IMR-90 (cell line): ENCODE results near the gene NOL9. TPM values are rescaled to one million over a fixed set of nuclear protein-coding genes. Genes with fewer than 3 reads are reported as not detected.

Experiments used
- ATAC-seq: fragments of 200-7000 bp; cut with Tn5 transposase; 2 replicates; pipeline ENCODE4 v1.9.1; 2020; ENCODE audit warnings: low read depth, mild to moderate bottlenecking, moderate library complexity
- BruUV-seq: library from RNA; stranded (reverse); fragments of 400-500 nt; replicated peaks from 2 replicates; lab custom pipeline; 2021; lab: Mats Ljungman, UMichigan
- CTCF ChIA-PET: fragments of 300-600 bp; formaldehyde crosslinking; extraction: SDS; loops from one replicate; lab custom pipeline; 2021; ENCODE audit warnings: antibody characterized with exemption; lab: Yijun Ruan, JAX
- POLR2A ChIA-PET: fragments of 300-600 bp; sonication (Branson Sonifier 250); formaldehyde crosslinking; loops from one replicate; lab custom pipeline; 2022; ENCODE audit warnings: antibody characterized with exemption; ENCODE audit not compliant: unreplicated experiment; lab: Charles Lee
- DNase-seq: peaks from one replicate; pipeline ENCODE4 v3.0.0; 2013
- H2AFZ ChIP-seq: replicated peaks from 2 replicates; pipeline ENCODE3; 2013; ENCODE audit warnings: low read length, mild to moderate bottlenecking; ENCODE audit not compliant: poor library complexity
- H2AK5ac ChIP-seq: 2 replicates; pipeline ENCODE4 v1.6.1; 2013; ENCODE audit warnings: low read depth, low read length, inconsistent platforms
- H2AK9ac ChIP-seq: replicated peaks from 2 replicates; pipeline ENCODE3; 2013; ENCODE audit warnings: mild to moderate bottlenecking, low read depth, low read length, moderate library complexity; ENCODE audit not compliant: poor library complexity
- H2BK120ac ChIP-seq: 2 replicates; pipeline ENCODE4 v1.6.1; 2013; ENCODE audit warnings: low read depth, low read length, inconsistent platforms
- H2BK15ac ChIP-seq: 3 replicates; pipeline ENCODE4 v1.6.1; 2013; ENCODE audit warnings: low read depth, low read length, inconsistent platforms
- H2BK20ac ChIP-seq: 2 replicates; pipeline ENCODE4 v1.6.1; 2013; ENCODE audit warnings: low read depth, mild to moderate bottlenecking, inconsistent platforms, low read length, moderate library complexity
- H2BK5ac ChIP-seq: 2 replicates; pipeline ENCODE4 v1.6.1; 2013; ENCODE audit warnings: mild to moderate bottlenecking, low read depth, low read length, inconsistent platforms; ENCODE audit not compliant: poor library complexity, severe bottlenecking
- H3K14ac ChIP-seq: replicated peaks from 2 replicates; pipeline ENCODE4 v1.6.1; 2013; ENCODE audit warnings: low read depth, low read length, inconsistent platforms
- H3K18ac ChIP-seq: 2 replicates; pipeline ENCODE4 v1.6.1; 2013; ENCODE audit warnings: low read depth, low read length, control low read depth
- H3K23ac ChIP-seq: 2 replicates; pipeline ENCODE4 v1.6.1; 2013; ENCODE audit warnings: low read depth, low read length, inconsistent platforms
- H3K27ac ChIP-seq: 2 replicates; pipeline ENCODE4 v1.5.1; 2013; ENCODE audit warnings: mild to moderate bottlenecking, control low read depth, low read length; ENCODE audit not compliant: insufficient read depth
- H3K27me3 ChIP-seq: 2 replicates; pipeline ENCODE4 v1.6.1; 2013; ENCODE audit warnings: low read length; ENCODE audit not compliant: control insufficient read depth, insufficient read depth
- H3K36me3 ChIP-seq: 2 replicates; pipeline ENCODE4 v1.6.1; 2013; ENCODE audit warnings: low read length, mixed read lengths; ENCODE audit not compliant: control insufficient read depth, insufficient read depth
- H3K4ac ChIP-seq: 2 replicates; pipeline ENCODE4 v1.6.1; 2013; ENCODE audit warnings: low read depth, low read length, inconsistent platforms
- H3K4me1 ChIP-seq: 2 replicates; pipeline ENCODE4 v1.6.1; 2013; ENCODE audit warnings: low read length, mixed read lengths; ENCODE audit not compliant: control insufficient read depth, insufficient read depth
- H3K4me2 ChIP-seq: 2 replicates; pipeline ENCODE4 v1.6.1; 2013; ENCODE audit warnings: low read depth, mild to moderate bottlenecking, control low read depth, low read length, moderate library complexity
- H3K4me3 ChIP-seq: 2 replicates; pipeline ENCODE4 v1.5.1; 2013; ENCODE audit warnings: low read depth, mild to moderate bottlenecking, control low read depth, low read length, moderate library complexity; ENCODE audit not compliant: insufficient read depth
- H3K56ac ChIP-seq: 2 replicates; pipeline ENCODE4 v1.6.1; 2013; ENCODE audit warnings: low read length, inconsistent platforms; ENCODE audit not compliant: insufficient read depth; ENCODE audit errors: extremely low read depth
- H3K79me1 ChIP-seq, 2 experiments: 2 replicates each; pipeline ENCODE4 v1.6.1; 2013; ENCODE audit warnings: low read length in 2 of 2, inconsistent platforms in 1 of 2, low read depth in 1 of 2
- H3K9ac ChIP-seq: 2 replicates; pipeline ENCODE4 v1.6.1; 2013; ENCODE audit warnings: low read depth, low read length, control low read depth
- H3K9me1 ChIP-seq: 2 replicates; pipeline ENCODE4 v1.6.1; 2013; ENCODE audit warnings: low read length, inconsistent platforms; ENCODE audit not compliant: insufficient read depth
- H3K9me3 ChIP-seq: 2 replicates; pipeline ENCODE4 v1.6.1; 2013; ENCODE audit warnings: low read length; ENCODE audit not compliant: control insufficient read depth, insufficient read depth
- H4K20me1 ChIP-seq: 2 replicates; pipeline ENCODE4 v1.6.1; 2013; ENCODE audit warnings: low read length, inconsistent platforms; ENCODE audit not compliant: insufficient read depth
- H4K5ac ChIP-seq: 2 replicates; pipeline ENCODE4 v1.6.1; 2013; ENCODE audit warnings: mild to moderate bottlenecking, low read depth, low read length, control low read depth
- H4K8ac ChIP-seq, 2 experiments: 2 replicates each; pipeline ENCODE4 v1.6.1; 2013; ENCODE audit warnings: low read depth in 2 of 2, low read length in 2 of 2, control low read depth in 1 of 2, inconsistent platforms in 1 of 2
- H4K91ac ChIP-seq: 2 replicates; pipeline ENCODE4 v1.6.1; 2013; ENCODE audit warnings: low read depth, low read length, inconsistent platforms; ENCODE audit not compliant: insufficient read depth
- BHLHE40 ChIP-seq: fragments of 150-350 bp; IDR thresholded peaks from 2 replicates; pipeline ENCODE4 v1.6.1; 2016; ENCODE audit warnings: mild to moderate bottlenecking, low read depth, low read length
- CEBPB ChIP-seq: IDR thresholded peaks from 2 replicates; pipeline ENCODE4 v1.6.1; 2012; ENCODE audit warnings: low read depth, low read length, improper control_type of control experiment
- CHD1 ChIP-seq: IDR thresholded peaks from 2 replicates; pipeline ENCODE4 v1.6.1; 2012; ENCODE audit warnings: low read depth, low read length, improper control_type of control experiment
- FOS ChIP-seq: fragments of 150-350 bp; IDR thresholded peaks from 2 replicates; pipeline ENCODE4 v1.6.1; 2016; ENCODE audit warnings: low read depth, low read length
- MAFK ChIP-seq: IDR thresholded peaks from 2 replicates; pipeline ENCODE4 v1.6.1; 2012; ENCODE audit warnings: low read depth, low read length, improper control_type of control experiment
- MAZ ChIP-seq: IDR thresholded peaks from 2 replicates; pipeline ENCODE4 v1.6.1; 2012; ENCODE audit warnings: low read depth, mild to moderate bottlenecking, low read length, improper control_type of control experiment, moderate library complexity, borderline replicate concordance
- MXI1 ChIP-seq: IDR thresholded peaks from 2 replicates; pipeline ENCODE4 v1.6.1; 2012; ENCODE audit warnings: low read depth, mild to moderate bottlenecking, low read length, moderate library complexity, borderline replicate concordance
- NFE2L2 ChIP-seq: fragments of 150-350 bp; IDR thresholded peaks from 2 replicates; pipeline ENCODE4 v1.6.1; 2016; ENCODE audit warnings: low read depth, mild to moderate bottlenecking, low read length
- POLR2A ChIP-seq: IDR thresholded peaks from 2 replicates; pipeline ENCODE4 v1.6.1; 2012; ENCODE audit warnings: mild to moderate bottlenecking, low read depth, low read length
- RAD21 ChIP-seq: IDR thresholded peaks from 2 replicates; pipeline ENCODE4 v1.6.1; 2012; ENCODE audit warnings: low read length, improper control_type of control experiment
- RCOR1 ChIP-seq: IDR thresholded peaks from 2 replicates; pipeline ENCODE4 v1.6.1; 2012; ENCODE audit warnings: mild to moderate bottlenecking, low read length, improper control_type of control experiment; ENCODE audit not compliant: insufficient replicate concordance
- RFX5 ChIP-seq: IDR thresholded peaks from 2 replicates; pipeline ENCODE4 v1.8.0; 2012; ENCODE audit warnings: low read depth, mild to moderate bottlenecking, low read length, moderate library complexity
- WGBS, 2 experiments: methylation state at CpG; one replicate each; pipeline versions ENCODE4 v1.1.5 to v1.1.7; 2013; ENCODE audit warnings: missing lambda C conversion rate in 2 of 2; ENCODE audit not compliant: insufficient read length in 1 of 2; ENCODE audit errors: extremely low coverage in 2 of 2; 5-methylcytosine and 5-hydroxymethylcytosine counted together
- dilution Hi-C: fragments of 300-500 bp; cut with HindIII; formaldehyde crosslinking; loops from one replicate; pipeline ENCODE4 v1.14.3; 2018; ENCODE audit warnings: low sequenced_read_pairs; ENCODE audit not compliant: unreplicated experiment
- in situ Hi-C: fragments of 300-500 bp; cut with MboI; formaldehyde crosslinking; loops from 3 replicates; pipeline ENCODE4 v1.14.3; 2019; ENCODE audit warnings: low sequenced_read_pairs, inconsistent platforms, mixed read lengths
- intact Hi-C: fragments of 100-400 bp; cut with micrococcal nuclease; formaldehyde crosslinking; loops from 2 replicates; pipeline ENCODE4 v1.10.0; 2022
- polyA plus RNA-seq, 3 experiments: library from polyadenylated mRNA; depleted of rRNA; stranded (reverse); fragments of >200 nt; gene quantifications; 2 replicates each; pipeline ENCODE4 v1.2.3, GENCODE V29; 2012; ENCODE audit warnings: low replicate concordance in 1 of 3
- total RNA-seq: library from RNA; depleted of rRNA; stranded (reverse); fragments of >200 nt; gene quantifications from 2 replicates; pipeline ENCODE4 v1.2.3, GENCODE V29; 2012
- TF ChIP-seq, protein P1 (sequence below): conservative IDR thresholded peaks from 2 replicates; pipeline ENCODE4 v1.5.1; 2012; ENCODE audit warnings: mild to moderate bottlenecking, low read depth, low read length, improper control_type of control experiment
- TF ChIP-seq, protein P2 (sequence below): fragments of 150-350 bp; IDR thresholded peaks from 2 replicates; pipeline ENCODE4 v1.6.1; 2016; ENCODE audit warnings: low read depth, mild to moderate bottlenecking, low read length, moderate library complexity, borderline replicate concordance
- TF ChIP-seq, protein P3 (sequence below): fragments of 150-350 bp; IDR thresholded peaks from 2 replicates; pipeline ENCODE4 v1.6.1; 2017; ENCODE audit warnings: mild to moderate bottlenecking, antibody characterized with exemption, low read length, low read depth

NOL9 gene
- total and polyA plus RNA-seq, 2 of the 4 experiments (the other 2 are of a cell fraction) = 13.0 to 19.2 TPM

DNA sequence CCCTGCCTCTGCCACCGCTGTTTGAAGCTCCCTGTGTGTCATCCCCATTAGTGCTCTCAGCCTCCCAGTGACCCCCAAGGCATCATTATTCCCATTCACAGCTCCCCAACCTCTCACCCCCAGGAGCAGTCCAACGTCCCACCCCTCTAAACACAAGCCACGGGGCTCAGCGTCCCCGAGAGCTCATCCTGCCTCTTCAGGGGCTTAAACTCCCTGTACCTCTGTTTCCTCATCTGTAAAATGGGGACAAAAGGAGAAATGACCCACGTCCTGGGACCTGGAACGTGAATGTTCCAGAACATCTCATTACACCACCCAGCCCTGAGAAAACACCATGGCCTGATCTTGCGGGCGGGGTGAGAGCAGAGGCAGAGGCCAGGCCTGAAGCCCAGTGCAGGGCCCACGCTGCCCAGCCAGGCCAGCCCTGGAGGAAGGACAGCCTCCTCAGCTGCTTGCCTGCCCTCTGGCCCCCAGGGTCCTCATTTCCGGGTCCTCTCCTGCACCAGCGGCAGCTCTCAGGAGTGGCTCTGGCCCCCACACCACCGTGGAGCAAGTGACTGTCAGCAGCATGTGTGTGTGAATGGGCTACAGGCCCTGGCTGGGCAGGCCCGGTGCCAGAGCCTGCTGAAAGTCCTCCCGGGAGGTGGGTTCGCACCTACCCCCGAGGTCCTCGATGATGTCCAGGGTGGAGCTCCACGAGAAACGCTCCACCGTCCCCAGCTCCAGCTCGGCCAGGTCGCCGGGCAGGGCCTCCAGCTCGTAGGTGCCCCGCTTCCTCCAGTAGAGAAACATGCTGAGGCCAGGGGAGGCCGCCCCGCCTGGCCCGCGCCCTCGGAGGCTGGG is 48.7 kb downstream of the NOL9 start:
- Histone ChIP-seq H2AFZ (no peak overlapping the region), H2AK9ac (no peak overlapping the region), H4K20me1 (no peaks in the 10 kb centered on the region), H2BK5ac (no peak overlapping the region), H2BK20ac (no peak overlapping the region), H3K23ac (no peak overlapping the region), H3K56ac (no peak overlapping the region), H3K4me1 (no peaks in the 10 kb centered on the region; the same call in 1 of the 2 replicates), H4K5ac (no peak overlapping the region), H3K9me3 (no peaks in the 10 kb centered on the region), H3K9me1 (no peaks in the 10 kb centered on the region), H4K91ac (no peak overlapping the region), H3K4me2 (no peak overlapping the region), H3K9ac (no peak overlapping the region), H2AK5ac (no peak overlapping the region), H3K4ac (no peak overlapping the region), H4K8ac (no peak overlapping the region), H3K27me3 (peaks cover 11% of the 10 kb centered on the region), H3K18ac (no peak overlapping the region), H3K79me1 (no peaks in the 10 kb centered on the region), H3K27ac (no peak overlapping the region), H2BK120ac (no peak overlapping the region), H3K14ac (no peak overlapping the region), H2BK15ac (no peak overlapping the region), H3K36me3 (no peaks in the 10 kb centered on the region), H3K4me3 (no peak overlapping the region)
- in situ Hi-C loops = no loop called here
- ATAC-seq = no peak
- no TSS peak for BruUV-seq
- dilution Hi-C loops = no loop called here
- DNase-seq = no peak
- intact Hi-C loops = no loop called here
- ChIA-PET POLR2A (no interaction called here), CTCF (no interaction called here)
- 80% methylated on average over 17 of the region's 31 CpGs; no CpG with 5 or more reads in 1 of the 2 experiments for WGBS, 2 experiments
- TF ChIP-seq, protein P1, sequence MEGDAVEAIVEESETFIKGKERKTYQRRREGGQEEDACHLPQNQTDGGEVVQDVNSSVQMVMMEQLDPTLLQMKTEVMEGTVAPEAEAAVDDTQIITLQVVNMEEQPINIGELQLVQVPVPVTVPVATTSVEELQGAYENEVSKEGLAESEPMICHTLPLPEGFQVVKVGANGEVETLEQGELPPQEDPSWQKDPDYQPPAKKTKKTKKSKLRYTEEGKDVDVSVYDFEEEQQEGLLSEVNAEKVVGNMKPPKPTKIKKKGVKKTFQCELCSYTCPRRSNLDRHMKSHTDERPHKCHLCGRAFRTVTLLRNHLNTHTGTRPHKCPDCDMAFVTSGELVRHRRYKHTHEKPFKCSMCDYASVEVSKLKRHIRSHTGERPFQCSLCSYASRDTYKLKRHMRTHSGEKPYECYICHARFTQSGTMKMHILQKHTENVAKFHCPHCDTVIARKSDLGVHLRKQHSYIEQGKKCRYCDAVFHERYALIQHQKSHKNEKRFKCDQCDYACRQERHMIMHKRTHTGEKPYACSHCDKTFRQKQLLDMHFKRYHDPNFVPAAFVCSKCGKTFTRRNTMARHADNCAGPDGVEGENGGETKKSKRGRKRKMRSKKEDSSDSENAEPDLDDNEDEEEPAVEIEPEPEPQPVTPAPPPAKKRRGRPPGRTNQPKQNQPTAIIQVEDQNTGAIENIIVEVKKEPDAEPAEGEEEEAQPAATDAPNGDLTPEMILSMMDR = no peak
- TF ChIP-seq, protein P2, sequence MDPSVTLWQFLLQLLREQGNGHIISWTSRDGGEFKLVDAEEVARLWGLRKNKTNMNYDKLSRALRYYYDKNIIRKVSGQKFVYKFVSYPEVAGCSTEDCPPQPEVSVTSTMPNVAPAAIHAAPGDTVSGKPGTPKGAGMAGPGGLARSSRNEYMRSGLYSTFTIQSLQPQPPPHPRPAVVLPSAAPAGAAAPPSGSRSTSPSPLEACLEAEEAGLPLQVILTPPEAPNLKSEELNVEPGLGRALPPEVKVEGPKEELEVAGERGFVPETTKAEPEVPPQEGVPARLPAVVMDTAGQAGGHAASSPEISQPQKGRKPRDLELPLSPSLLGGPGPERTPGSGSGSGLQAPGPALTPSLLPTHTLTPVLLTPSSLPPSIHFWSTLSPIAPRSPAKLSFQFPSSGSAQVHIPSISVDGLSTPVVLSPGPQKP = no peak
- TF ChIP-seq MXI1 = no peak
- TF ChIP-seq CHD1 = no peak
- no peak for TF ChIP-seq CEBPB
- TF ChIP-seq RFX5 = no peak
- TF ChIP-seq RCOR1 = no peak
- TF ChIP-seq NFE2L2 = no peak
- no peak for TF ChIP-seq FOS
- TF ChIP-seq RAD21 = no peak
- no peak for TF ChIP-seq BHLHE40
- TF ChIP-seq MAFK = no peak
- TF ChIP-seq POLR2A = no peak
- TF ChIP-seq, protein P3, sequence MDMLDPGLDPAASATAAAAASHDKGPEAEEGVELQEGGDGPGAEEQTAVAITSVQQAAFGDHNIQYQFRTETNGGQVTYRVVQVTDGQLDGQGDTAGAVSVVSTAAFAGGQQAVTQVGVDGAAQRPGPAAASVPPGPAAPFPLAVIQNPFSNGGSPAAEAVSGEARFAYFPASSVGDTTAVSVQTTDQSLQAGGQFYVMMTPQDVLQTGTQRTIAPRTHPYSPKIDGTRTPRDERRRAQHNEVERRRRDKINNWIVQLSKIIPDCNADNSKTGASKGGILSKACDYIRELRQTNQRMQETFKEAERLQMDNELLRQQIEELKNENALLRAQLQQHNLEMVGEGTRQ = no peak
- no peak for TF ChIP-seq MAZ
